NCI-H2107 treated with DMSO at 0.1 percent for 48 hours (cell line): ENCODE data around the gene AXIN2.
"Not testable (repeated sequence)": the region's sequence is repeated elsewhere in the genome, so short reads cannot be mapped to it uniquely, and the experiment has no call there.

Source experiments
- DNase-seq: peaks from one replicate; lab custom pipeline; 2025; ENCODE audit not compliant: unreplicated experiment; lab: John Stamatoyannopoulos, UW

AXIN2 gene

GRCh38 chr17:65538675-65539529 lies 22.5 kb downstream of the AXIN2 start:
- no peak for DNase-seq

- no peak for DNase-seq
Measured at GRCh38 chr17:65537845-65538674, 23.4 kb downstream of the AXIN2 start.

- no peak for DNase-seq
Measured at GRCh38 chr17:65537343-65537844, 24.1 kb downstream of the AXIN2 start.

GRCh38 chr17:65536573-65537342 lies 24.7 kb downstream of the AXIN2 start:
- DNase-seq: no peak

- no peak for DNase-seq
Measured at GRCh38 chr17:65535777-65536572, 25.5 kb downstream of the AXIN2 start.

GRCh38 chr17:65533852-65534457 lies 27.5 kb downstream of the AXIN2 start:
- DNase-seq: no peak

GRCh38 chr17:65533056-65533745 lies 28.2 kb downstream of the AXIN2 start:
- DNase-seq: no peak

- no peak for DNase-seq
Measured at GRCh38 chr17:65532101-65532890, 29.2 kb downstream of the AXIN2 start.

GRCh38 chr17:65531256-65532100 lies 30.0 kb downstream of the AXIN2 start:
- DNase-seq: no peak

- no peak for DNase-seq
Measured at GRCh38 chr17:65530523-65531255, 30.8 kb downstream of the AXIN2 start.

- no peak for DNase-seq
Measured at GRCh38 chr17:65529761-65530522, 31.5 kb downstream of the AXIN2 start.

- DNase-seq: no peak
Measured at GRCh38 chr17:65529040-65529633, 32.3 kb downstream of the AXIN2 start.

GRCh38 chr17:65527857-65528591 lies 33.4 kb downstream of the AXIN2 start:
- DNase-seq: no peak

- no peak for DNase-seq
Measured at GRCh38 chr17:65527381-65527780, 34.1 kb downstream of the AXIN2 start.

- DNase-seq: not testable (repeated sequence)
Measured at GRCh38 chr17:65526854-65527253, 34.6 kb downstream of the AXIN2 start.
